Lower leg skin (tissue), 3 donors: ENCODE results near the gene EML6.

Experiments used
- CTCF ChIP-seq, 3 donors: fragments of 450-650 bp; IDR thresholded peaks; one replicate each; pipeline ENCODE4 v1.5.1; 2016; ENCODE audit warnings: antibody characterized with exemption in 3 of 3, mild to moderate bottlenecking in 3 of 3, moderate library complexity in 2 of 3
- POLR2A ChIP-seq, 2 donors: fragments of 450-650 bp; IDR thresholded peaks; one replicate each; pipeline ENCODE4 v1.6.1; 2016 to 2017; ENCODE audit warnings: antibody characterized with exemption in 2 of 2, mild to moderate bottlenecking in 1 of 2, moderate library complexity in 1 of 2

DNA sequence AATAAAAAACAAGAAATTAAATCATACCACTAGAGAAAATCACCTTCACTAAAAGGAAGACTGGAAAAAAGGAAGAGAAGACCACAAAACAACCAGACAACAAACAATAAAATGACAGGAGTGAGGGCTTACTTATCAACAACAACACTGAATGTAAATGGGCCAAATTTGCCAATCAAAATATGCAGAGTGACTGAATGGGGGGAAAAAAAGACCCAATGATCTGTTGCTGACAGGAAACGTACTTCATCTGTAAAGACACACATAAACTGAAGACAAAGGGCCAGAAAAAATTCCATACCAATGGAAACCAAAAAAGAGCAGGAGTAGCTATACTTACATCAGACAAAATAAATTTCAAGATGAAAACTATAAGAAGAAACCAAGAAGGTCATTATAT lies 25.5 kb upstream of the EML6 start:
- TF ChIP-seq POLR2A (IDR thresholded peaks at IDR 0.05) (no peak), CTCF (IDR thresholded peaks at IDR 0.05) (no peak)
